Dedifferentiated amniotic fluid mesenchymal stem cell (primary cell): ENCODE measurements around the gene WAPL.
A peak's percentile ranks its signal among the peaks of the same experiment; 100 is the strongest.

ENCODE experiments used
- DNase-seq: peaks from one replicate; pipeline ENCODE4 v3.0.0-alpha.2; 2016; ENCODE audit errors: extremely low spot score

The WAPL gene

GRCh38 chr10:86524225-86524962, 2.8 kb upstream of the WAPL start:
- DNase-seq: no peak

- no peak for DNase-seq
These were observed 1.8 kb upstream of the WAPL start for GRCh38 chr10:86523348-86523747.

- DNase-seq: no peak
These were observed 891 bp upstream of the WAPL start for GRCh38 chr10:86522510-86522855.

DNA sequence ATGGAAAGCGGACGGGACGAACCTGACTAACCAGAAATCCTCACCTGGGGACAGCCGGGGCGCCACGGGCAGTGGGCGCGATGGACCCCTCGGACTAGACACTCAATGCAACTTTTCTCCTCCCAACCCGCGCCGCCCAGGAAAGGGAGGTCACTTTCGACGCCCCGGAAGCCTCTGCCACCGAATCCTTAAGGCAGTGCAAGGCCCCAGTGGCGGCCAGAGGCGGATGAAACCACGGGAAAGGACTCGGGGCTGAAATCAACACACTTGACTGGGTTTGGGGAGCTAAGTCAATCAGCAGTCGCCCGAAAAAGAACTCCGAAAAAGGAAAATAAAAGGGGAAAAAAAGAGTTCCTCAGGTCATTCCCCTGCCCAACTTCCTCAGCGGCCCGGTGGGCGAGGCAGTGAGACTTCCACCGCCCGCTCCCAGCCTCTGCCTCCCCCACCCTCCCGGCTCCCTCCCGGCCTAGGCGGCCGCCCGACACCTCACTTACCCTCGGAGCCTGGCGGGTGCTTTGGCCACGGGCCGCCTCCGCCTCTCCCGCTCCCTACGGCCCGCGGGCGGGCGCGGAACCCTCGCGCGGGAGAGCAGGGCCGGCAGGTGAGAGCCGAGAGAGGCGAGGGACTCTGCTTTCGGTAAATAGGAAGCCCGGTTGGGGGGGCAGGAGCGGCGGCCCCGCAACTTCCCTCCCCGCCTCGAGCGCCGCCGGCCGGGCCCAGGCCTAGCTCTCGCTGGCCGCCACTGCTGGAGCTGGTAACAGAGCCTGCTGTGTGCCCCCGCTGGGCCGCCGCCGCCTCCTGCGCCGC, 518 bp downstream of the WAPL start:
- DNase-seq: peak; percentile 48

DNA sequence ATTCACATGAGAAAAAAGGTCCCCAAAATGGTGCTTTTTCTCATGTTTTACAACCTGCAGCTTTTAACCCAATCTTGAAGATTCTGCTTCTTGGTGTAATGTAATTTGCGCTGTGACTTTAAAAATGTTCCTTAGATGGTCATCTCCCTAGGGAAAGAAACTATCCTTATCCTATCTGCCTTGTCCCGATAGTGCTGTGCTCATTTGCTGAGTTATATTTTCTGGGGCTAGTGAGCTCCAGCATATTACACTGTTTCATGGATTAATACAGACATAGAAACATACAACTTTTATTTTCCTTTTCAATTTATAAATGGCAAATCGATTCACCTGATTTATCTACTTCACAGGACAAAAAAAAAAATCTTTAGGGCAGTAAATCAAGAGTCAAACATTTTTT, 2.8 kb downstream of the WAPL start:
- DNase-seq: no peak

GRCh38 chr10:86512137-86512536, 9.5 kb downstream of the WAPL start:
- DNase-seq: no peak

DNA sequence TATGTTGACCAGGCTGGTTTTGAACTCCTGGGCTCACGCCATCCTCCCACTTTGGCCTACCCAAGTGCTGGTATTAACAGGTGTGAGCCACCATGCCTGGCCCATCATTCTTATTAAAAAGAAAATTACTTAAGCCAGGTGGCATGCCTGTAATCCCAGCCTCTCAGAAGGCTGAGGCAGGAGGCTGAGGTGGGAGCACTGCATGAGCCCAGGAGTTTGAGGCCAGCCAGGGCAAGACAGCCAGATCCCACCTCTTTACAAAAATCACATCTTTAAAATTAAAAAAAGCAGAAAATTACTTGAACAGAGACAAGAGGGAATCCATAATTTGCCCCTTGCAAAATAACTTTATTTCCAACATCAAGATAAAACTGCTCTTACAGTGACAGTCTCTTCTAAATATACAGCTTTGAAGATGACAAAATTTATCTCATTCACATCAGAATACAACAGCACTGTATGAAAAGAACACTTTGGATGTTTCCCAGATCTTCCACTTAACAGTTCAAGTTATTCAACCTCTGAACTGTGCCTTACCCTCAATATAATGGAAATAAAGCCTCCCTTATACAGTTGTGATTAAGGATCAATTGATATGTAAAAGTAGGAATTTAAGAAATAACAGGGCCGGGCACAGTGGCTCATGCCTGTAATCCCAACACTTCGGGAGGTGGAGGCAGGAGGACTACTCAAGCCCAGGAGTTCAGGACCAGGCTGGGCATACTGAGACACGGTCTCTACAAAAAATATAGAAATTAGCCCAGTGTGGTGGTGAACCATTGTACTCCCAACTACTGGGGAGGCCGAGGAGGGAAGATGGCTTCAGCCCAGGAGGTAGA, 10.3 kb downstream of the WAPL start:
- no peak for DNase-seq

DNA sequence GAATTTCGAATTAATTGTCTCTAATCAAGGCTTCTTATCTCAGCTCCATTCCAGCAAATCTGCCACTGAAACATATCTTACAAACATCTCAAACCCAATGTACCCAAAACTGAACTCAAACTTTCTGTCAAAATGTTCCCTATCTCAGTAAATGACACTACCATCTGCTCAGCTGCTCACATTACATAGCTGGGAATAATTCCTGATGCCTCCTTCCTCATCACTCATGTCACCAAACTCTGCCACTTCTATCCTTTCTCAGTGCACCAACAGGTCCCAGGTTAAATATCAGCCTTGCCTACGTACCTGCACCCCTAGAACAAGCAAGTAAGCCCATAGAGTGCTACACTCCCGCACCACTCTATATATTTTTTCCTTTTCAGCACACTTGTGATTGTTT, 12.4 kb downstream of the WAPL start:
- DNase-seq: no peak

DNA sequence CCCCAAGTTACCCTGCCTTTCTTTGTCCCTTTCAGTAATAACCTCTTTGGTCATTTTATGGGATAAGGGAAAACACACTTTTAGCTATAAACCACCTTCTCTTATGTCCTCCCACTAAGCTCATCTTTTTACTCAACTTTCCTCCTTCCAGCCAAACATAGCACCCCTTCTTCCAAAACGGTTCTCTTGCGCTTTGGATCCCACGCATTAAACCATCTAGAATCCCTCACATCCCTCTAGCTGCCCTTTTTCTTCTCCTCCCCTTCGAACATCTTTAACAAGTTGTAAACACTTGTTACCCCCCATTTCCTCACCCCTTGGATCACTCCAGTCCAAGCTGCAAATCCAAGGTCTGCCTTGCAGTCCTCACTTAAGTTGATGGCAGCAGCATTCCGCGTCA, 13.4 kb downstream of the WAPL start:
- DNase-seq: no peak

GRCh38 chr10:86506499-86506898, 15.1 kb downstream of the WAPL start:
- DNase-seq: no peak

GRCh38 chr10:86506062-86506461, 15.5 kb downstream of the WAPL start:
- no peak for DNase-seq

GRCh38 chr10:86504510-86504909, 17.1 kb downstream of the WAPL start:
- DNase-seq: no peak

GRCh38 chr10:86500846-86501245, 20.7 kb downstream of the WAPL start:
- DNase-seq: no peak

DNA sequence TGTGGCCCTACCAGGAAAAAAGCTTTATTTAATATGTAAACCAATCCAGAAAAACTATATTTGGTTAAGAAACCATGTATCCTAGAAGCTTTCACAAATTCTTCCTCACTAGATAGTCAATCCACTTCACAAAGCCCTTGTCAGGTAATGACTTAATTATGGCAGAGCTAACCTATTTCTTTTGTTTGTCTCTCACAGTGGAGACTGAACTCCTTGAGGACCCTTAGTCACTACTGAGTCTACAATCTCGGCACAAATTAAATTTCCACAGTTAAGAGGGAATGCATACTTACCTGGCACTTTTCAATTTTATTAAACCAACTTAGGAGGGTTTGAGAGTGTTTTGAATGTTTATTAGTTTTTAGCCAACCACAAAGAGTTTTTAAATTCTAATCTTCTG, 23.0 kb downstream of the WAPL start:
- no peak for DNase-seq

- no peak for DNase-seq
These were observed 24.0 kb downstream of the WAPL start for GRCh38 chr10:86497621-86498020.

GRCh38 chr10:86489960-86490612, 31.5 kb downstream of the WAPL start:
- DNase-seq: no peak

GRCh38 chr10:86489071-86489810, 32.4 kb downstream of the WAPL start:
- no peak for DNase-seq

DNA sequence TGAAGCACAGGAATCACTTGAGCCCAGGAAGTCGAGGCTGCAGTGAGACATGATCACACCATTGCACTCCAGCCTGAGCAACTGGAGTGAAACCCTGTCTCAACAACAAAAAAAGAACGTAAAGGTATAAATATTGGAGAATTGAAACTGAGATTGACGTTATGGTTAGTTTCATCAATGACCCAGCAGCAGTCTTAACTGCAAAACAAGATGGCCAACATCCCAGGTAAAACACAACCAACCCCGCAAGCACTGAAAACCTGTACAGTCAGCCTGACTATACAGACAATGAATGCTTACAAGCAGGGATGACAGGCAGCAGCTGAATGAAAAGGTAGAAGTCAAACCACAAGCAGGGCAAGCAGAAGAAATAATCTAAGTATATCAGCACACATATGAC, 34.7 kb downstream of the WAPL start:
- no peak for DNase-seq

- DNase-seq: no peak
These were observed 37.9 kb downstream of the WAPL start for GRCh38 chr10:86483664-86484063.

DNA sequence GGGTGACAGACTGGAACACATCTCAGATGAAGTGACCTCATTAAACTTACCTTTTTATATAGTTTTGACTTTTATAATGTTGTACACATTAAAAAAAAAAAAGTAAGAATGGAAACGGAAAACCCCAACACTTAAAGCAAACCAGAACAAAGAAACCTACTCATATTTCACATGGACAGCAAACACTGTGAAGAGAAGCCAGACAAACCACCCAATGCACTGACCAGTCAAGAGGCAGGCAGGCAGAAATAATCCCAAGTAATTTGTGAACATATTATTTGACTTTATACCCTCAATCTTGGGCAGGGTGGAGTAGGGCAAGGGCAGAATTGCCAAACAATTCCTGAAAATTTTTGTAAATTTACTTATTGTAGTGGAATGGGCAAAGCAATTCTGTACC, 39.8 kb downstream of the WAPL start:
- DNase-seq: no peak

DNA sequence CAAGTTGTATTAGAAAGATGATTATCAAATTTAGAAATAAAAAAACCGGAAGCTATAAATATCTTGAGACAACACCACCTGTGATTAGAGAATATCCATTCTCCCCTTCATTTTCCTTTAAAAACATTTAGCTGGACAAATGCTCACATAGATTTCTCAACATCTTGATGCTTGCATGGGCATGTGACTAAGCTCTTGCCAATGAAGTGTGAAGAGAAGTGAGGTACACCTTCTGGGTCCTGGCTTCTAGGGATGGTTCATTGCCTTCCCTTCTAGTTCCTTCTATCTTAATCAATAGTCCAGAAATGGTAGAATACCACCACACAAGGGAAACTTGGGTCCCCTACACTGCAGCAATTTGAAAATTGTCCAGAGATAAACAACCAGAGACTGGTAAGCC, 41.0 kb downstream of the WAPL start:
- no peak for DNase-seq
